GM18873 (cell line): ENCODE measurements around the gene INKA2.

Experiments used
- ATAC-seq: cut with Tn5 transposase; IDR thresholded peaks from one replicate; pipeline ENCODE4 v1.9.1; 2021; ENCODE audit warnings: mild to moderate bottlenecking, moderate library complexity, moderate number of reproducible peaks; ENCODE audit not compliant: unreplicated experiment, low FRiP score

The INKA2 gene

DNA sequence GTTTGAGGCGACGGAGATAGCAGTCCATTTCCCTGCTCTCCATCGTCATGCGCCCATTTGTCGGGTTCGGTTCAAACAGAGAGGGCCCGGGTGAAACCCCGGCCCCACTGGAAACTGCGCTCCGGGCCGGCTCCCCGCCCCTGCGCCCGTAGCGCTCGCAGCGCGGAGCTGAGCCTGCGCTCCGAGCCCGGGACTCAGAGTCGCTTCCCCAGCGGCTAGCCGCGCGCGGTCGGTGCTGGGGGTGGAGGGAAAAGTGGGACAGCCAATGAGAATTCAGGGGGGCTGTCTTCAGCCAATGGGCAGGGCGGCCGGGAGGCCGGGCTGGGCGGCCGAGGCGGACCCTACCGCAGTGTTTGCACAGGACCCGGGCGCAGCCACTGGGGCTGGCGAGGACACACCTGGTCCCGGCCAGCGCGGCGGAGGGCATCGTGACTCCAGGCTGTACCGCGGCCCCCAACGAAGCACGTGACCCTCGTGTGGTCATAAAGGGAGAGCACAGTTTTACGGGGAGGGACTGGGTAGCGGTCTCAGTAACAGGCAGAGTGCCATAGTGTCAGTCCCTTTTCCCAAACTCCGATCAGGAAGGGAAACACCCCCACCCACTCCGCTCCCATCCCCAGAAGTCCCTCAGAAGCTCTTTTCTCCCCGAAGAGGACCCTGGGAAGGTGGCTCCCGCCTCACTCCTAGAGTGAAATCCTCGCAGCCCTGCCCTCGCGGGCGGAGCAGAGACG is at the start of gene INKA2:
TSS of gene INKA2 (minus strand) at position 202 of the 731 bp plus-strand sequence. CDS start at position 49, 153 bp downstream.
- peak; percentile 78 for ATAC-seq

DNA sequence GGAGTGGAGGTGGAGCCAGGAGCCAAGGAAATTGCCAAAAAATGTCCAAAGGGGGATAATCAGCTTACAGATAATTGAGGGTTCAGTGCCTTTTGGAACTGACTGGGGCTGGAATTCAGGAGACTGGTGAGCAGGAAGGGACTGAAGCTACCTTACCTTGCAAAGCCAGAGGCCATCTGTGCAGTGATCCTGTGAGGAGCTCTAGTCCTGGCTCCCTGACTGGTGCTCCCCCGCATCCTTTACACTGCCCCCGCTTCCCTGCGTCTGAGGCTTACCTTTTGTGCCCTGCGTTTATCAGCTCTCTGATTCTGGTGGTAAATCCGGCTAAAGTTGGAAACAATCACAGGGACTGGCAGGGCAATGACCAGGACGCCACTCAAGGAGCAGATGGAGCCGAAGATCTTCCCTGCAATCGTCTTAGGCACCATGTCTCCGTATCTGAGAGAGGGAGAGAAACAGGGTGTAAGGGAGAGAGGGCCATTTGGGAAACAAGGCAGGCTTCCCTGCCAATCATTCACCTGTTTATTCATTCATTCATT is 47.5 kb upstream of the INKA2 start:
- ATAC-seq: no peak

DNA sequence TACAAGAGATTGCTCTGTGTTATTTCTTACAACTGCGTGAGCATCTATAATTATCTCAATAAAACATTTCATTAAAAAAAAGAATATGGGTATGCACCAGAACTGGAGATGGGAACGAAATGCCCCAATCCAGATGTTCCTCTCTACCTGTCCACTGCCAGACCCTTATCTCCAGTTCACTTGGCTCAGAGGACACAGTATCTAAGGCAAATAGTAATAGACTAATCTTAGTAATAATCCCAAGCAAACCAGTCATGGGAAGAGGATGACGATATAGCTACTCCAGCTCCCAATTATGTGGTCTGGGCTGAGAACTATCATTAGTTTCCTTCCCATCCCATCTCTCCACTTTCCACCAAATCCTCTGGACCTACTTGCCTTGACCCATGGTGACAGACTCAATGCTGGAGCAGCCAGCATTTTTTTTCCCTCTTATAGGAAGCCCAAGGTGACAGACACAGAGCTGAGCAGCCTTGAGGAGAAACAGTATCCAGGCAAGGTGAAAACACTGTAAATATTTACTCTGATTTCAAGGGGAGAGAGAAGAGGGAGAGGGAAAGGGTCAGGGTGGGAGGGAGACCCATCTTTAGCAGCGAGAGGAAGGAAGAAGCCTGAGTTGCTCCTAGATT is 45.2 kb upstream of the INKA2 start:
- no peak for ATAC-seq

DNA sequence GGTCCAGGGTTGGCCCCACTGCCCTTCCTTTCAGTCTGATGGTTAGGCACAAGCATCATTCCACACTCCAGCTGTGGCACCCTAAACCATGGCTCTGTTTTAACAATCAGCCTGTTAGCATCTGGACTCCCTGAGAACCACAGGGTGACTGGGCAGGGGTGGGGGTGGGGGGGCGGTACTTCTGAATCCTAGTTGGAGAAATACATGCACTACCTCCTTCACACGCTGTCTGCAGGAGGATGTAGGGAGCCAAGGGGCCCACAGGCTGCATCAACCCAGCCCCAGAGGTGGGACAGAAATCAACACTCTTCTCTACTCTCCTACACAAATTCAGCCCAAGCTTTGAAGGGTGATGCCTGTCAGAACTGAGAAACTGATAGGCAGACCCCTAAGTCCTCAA is 40.4 kb upstream of the INKA2 start:
- no peak for ATAC-seq

DNA sequence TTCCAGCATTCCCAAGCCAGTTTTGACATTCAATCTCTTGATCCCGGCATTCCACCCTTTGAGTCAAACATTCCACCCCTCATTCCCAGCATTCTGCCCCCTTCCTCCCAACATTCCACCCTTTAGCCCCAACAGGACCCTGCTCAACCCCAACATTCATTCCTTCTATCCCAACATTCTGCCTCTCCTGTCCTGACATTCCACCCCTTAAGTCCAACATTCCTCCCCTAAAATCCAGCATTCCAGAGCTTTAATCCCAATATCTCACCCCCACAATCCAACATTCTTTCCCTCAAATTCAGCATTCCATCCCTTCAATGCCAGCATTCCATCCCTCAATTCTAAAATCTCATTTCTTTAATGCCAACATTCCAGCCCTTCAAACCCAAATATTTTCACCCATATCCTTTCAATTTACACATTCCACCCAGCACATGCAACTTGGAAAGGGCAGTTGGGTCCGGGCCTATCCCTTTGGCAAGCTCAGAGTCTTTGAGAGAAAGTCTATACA is 39.4 kb upstream of the INKA2 start:
- no peak for ATAC-seq

DNA sequence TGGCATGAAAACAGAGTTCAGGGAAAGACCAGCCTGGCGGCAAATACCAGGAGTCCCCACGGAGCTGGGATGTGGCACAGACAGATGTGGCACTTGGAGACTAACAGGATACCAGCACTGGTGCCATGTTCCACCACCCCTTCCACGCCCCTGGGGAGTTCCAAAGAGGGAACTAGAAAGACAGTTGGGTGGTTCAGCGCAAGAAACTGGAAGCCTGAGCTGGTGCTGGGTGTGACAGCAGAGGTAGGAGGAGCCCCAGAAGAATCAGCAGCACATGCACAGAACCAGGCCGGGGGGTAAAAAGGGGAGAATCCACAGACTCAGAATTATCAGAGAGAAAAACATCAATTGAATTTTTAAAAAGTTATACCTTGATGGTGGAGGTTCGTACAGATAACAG is 38.9 kb upstream of the INKA2 start:
- no peak for ATAC-seq

DNA sequence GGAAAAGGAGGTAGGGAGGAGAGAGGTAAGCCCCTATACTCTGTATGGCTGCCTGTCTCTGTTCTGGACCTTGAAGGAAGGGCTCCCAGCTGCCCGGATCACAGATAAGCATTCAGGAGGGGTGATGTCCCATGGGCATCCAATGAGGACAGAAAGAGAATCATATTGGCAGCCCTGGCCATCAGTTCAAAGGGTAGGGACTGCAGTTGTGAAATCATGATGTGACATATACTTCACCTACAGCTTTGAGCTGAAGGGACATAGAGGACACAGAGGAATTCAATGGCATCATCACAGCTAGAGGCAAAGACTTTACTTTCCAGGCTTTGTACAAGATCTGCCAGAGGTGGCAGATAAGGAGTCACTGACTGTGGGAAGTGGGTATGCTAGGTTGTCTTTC is 38.1 kb upstream of the INKA2 start:
- no peak for ATAC-seq

DNA sequence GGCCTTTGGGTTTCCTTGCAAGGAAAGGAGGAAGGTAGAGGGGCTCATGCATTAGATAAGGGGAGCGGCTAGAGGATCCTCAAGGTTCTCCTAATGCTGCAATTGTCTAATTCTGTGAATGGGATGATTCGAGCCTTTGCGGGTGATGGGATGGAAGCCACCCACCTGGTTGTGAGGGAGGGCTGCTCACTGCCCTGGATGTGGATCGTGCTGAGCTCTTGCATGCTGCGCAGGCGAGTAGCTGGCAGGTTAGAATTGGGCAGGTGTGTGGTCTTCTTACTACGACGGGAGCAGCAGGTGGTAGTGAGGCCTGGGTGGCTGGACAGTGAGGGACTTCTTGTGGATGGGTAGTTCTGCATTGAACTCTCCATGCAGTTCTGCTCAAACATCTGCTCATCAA is 37.7 kb upstream of the INKA2 start:
- ATAC-seq: no peak

DNA sequence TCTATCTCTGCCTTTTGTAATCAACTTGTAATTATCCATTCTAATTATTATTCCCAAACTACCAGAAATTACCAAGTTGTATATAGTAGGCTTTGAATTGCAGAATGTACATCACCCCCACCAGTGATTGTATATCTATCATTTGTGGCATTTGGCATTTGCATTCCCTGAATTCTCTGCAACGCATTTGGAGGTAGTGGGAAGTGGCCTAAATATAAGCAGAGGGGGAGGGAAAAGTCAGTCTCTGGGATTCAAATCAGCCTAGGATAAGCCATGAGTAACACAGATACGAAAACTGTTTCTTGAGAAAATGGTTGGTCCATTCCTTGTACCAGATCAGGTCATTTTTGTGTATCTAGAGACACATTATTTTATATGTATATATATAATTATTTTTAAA is 37.2 kb upstream of the INKA2 start:
- no peak for ATAC-seq

DNA sequence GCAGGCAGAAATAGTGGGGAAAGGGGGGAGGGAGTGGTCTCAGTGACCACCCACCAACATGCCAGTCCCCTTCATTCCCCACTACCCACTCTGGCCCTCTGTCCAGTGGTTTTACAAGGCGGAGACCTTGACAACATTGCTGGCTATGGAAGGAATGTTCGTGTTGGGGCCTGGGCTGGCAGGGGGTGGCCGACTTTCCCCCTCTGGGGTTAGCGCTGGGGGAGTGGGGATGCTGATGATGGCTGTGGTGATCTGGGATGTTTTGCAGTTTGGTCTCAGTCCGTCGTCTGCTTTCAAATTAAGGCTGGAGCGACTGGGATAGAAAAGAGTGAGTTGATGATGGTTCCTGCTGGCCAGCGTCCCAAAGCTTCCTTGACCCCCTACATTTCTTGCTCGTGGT is 36.8 kb upstream of the INKA2 start:
- no peak for ATAC-seq

DNA sequence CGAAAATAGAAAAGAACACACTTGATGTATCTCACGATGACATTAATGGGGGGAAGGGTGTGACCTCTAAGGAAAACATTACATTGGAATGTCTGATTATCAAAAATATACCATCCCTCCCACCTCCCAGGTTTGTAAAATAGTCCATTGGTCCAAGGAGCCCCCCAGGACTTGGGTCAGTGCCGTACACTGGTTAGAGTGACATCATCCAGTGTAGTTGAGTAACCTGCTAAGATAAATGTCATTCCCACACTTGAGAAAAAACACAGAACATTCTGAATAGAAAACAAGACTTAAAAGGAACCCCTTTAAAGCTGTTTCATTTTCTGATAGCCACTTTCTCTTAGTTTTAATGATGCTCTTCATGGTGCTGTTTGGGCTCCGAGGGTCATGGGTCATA is 31.7 kb upstream of the INKA2 start:
- ATAC-seq: no peak

DNA sequence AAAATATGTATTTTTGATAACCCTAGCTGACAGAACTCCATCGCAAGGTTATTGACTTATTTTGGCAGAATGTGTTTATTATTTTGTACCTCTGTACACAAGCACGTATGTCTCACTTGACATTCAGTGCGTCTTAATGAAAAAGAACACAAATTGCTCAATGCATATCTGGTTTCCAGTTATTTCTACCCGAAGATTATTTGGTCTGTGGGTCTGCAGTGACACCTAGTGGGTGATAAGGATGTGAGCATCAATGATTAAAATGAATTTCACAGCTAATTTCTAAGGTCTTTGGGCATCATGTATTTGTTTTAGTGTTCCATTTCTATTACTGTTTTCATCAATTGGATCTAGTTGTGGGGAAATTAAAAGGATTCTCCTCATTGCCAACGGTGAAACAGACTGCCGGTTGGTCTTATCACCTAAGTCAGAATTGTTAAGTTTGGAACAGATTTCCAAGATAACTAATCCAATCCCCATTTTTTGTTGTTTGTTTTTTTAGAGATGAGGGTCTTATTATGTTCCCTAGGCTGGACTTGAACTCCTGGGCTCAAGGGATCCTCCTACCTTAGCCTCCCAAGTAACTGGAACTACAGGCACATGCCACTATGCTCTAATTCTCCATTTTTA is 30.4 kb upstream of the INKA2 start:
- ATAC-seq: no peak

DNA sequence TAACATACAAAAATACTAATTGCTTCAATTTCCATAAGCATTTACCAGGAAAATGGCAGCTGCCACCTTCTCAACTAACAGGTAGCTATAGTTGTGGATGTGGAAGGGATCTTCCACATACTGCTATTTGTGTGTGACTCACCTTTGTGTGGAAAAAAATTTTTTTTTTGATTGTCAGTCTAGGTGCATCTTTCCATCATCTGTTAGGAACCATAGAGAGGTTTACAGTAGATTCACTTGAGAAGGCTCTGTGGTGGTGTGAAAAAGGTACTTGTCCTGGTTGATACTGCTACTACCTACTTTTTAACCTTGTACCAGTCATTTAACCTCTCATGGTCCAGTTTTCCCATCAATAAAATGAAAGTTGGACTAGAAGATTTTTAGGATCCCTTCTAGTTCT is 29.4 kb upstream of the INKA2 start:
- ATAC-seq: no peak

DNA sequence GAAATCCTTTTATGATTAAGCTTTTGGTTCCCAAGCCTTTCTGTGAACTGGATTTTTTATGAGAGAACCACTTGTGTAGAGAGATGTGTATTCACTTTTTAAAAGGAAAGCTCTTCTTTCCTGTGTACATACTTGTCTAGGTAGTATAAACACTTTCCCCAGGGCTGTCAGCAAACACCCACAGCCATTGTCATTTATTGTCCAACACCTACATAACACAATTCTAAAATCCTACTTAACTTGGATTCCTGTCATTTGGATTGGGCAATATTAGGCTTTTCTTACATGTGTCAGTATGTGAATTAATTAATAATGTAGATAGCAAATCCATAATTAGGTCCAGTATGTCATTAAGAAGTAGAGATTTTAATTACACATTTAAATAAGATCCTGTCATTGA is 28.8 kb upstream of the INKA2 start:
- no peak for ATAC-seq

DNA sequence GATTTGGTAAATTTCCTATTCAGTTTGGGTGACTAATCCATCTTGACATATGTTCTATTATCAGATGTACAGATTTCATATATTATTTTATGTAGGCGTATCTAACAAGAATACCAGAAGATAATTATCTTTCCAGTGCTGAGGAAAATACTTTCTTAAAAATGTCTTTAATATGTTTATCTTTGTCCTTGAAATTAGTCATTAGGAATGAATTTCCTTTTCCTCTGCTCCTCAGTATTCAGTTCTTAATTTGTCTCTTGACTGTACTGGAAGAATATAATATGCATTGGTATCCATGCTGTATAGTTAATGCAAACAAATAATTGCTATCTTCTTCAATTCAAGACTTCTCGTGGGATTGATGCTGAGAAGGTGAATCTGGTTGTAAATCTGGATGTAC is 23.1 kb upstream of the INKA2 start:
- ATAC-seq: no peak

DNA sequence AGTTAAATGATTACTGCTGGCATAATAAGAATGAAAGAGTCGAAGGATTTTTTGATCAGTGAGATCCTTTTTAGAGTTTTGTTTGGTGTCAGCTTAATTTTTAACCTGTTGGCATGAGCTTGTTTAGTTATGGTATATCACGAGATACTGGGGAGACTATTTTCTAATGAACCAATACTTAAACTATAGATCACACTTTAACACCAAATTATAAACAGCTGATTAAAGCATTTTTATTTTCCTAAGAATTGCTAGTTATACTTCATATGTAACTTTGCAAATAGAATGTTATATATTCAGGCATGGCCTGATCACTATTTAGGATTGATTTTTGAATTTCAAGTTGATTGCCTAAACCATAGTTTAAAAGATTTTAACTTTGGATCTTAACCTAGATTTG is 22.5 kb upstream of the INKA2 start:
- no peak for ATAC-seq

DNA sequence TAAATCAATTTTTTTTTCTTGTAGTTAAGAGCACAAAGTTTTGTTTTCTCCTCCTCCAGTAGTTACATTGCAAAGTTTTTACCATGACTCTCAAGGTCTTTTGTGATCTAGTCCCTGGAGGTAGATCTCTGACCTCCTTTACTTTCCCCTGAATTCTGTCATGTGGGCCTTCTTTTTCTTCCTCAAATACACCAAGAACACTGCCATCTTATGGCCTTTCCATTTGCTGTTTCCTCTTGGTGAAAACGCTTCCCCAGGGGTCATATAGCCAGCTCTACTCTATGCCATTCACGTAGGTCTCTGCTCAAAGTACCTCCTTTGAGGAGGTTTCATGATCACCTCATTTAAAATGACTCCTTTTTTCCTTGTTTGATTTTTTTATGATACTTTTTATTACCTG is 19.2 kb upstream of the INKA2 start:
- ATAC-seq: no peak

DNA sequence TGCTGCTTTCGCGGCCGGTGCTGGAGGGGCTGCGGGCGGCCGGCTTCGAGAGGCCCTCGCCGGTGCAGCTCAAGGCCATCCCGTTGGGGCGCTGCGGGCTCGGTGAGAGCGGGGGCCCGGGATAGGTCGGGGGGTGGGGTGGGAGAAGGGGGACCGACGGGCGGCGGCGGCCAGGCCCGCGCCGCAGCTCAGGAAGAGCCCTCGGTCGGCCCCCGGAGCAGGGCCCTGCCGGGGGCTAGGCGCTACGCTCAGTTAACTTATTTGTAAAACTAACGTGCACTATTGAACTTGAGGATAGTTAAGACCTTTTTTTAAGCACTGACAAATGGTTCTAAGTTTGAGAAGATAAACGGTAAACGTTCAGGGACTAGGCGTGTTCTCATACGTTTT is 16.9 kb upstream of the INKA2 start:
- ATAC-seq: no peak

DNA sequence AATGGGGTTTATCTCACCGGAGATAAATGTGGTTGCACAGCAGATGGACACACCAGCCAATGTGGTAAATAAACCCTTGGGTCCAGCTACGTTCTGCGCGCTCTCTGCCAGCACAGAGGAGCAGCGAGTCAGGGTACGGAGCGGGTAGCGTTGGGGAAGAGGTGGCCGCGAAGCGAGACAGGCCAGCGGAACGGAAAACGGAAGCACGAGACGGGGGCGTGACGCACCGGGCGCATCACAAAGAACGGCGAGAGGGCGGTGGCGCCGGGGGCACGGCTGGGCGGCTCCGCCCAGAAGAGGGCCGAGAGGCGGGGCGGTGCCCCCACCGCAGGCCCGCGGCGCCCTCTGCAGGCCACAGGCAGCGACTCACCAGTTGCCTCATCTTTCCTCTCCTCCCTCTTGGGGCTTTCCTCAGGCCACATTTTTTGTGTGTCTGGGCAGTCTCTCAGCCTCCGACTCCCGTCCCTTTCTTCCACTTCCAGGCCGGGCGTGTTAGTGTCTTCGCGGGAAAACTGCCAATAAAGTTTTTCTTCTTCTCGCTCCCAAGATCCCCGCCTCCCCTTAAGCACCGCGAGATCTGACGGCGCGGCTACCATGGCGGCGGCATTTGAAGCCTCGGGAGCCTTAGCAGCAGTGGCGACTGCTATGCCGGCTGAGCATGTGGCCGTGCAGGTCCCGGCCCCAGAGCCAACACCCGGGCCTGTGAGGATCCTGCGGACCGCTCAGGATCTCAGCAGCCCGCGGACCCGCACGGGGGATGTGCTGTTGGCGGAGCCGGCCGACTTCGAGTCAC is 16.3 kb upstream of the INKA2 start, which contains the start of gene DDX20:
TSS of gene DDX20 (plus strand) at position 571 of the 793 bp plus-strand sequence. CDS start at position 595, 24 bp downstream.
- ATAC-seq: peak; percentile 73

DNA sequence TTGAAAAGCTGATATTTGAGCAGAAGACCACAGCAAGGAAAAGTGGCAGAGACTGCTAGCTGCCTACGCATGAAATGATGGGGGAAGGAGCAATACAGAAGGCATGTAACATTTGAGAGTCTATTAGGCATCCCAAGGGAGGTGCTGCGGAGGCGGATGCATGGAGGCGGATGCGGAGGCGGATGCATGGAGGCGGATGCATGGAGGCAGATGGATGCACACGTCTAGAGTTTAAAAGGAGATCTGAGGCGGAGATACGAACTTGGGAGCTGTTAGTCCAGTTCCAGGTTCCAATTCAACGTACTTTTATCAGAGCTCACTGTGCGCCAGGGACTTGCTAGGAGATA is 15.8 kb upstream of the INKA2 start:
- no peak for ATAC-seq
